Measurements from ENCODE around the gene AGAP1. TPM values are rescaled to one million over a fixed set of nuclear protein-coding genes. Genes with fewer than 3 reads are reported as not detected.

AGAP1 gene
- total RNA-seq, 1 donor from 2014 or later: 46.3 TPM

GRCh38 chr2:236113425-236113824 lies 619.6 kb downstream of the AGAP1 start:
- peaks cover 3% of the 10 kb centered on the region for H3K27me3 Mint-ChIP-seq
- no peaks in the 10 kb centered on the region for H3K9me3 Mint-ChIP-seq
- H3K4me1 Mint-ChIP-seq (ENCODE audit: unreplicated experiment): peaks cover 23% of the 10 kb centered on the region
- no peak overlapping the region for H3K27ac Mint-ChIP-seq
- no peak for DNase-seq (ENCODE audit: extremely low spot score, unreplicated experiment)
- no peak for TF ChIP-seq CTCF (conservative IDR thresholded peaks at IDR 0.05)
- no peak overlapping the region for H3K4me3 Mint-ChIP-seq
- no peaks in the 10 kb centered on the region for H3K36me3 Mint-ChIP-seq

- peaks cover 3% of the 10 kb centered on the region for H3K27me3 Mint-ChIP-seq
Observed at GRCh38 chr2:236113948-236114347, 620.1 kb downstream of the AGAP1 start.

GRCh38 chr2:236114959-236115358 lies 621.1 kb downstream of the AGAP1 start:
- no peak for DNase-seq (ENCODE audit: extremely low spot score, unreplicated experiment)
- H3K36me3 Mint-ChIP-seq: no peaks in the 10 kb centered on the region
- H3K27ac Mint-ChIP-seq: no peak overlapping the region
- no peak for TF ChIP-seq CTCF (conservative IDR thresholded peaks at IDR 0.05)
- no peaks in the 10 kb centered on the region for H3K9me3 Mint-ChIP-seq
- peaks cover 25% of the 10 kb centered on the region for H3K4me1 Mint-ChIP-seq (ENCODE audit: unreplicated experiment)
- peaks cover 3% of the 10 kb centered on the region for H3K27me3 Mint-ChIP-seq
- H3K4me3 Mint-ChIP-seq: no peak overlapping the region

More at GRCh38 chr2:236113948-236114347, 620.1 kb downstream of the AGAP1 start:
- Mint-ChIP-seq H3K36me3 (no peaks in the 10 kb centered on the region), H3K27ac (no peak overlapping the region), H3K4me3 (no peak overlapping the region), H3K9me3 (no peaks in the 10 kb centered on the region), H3K4me1 (ENCODE audit: unreplicated experiment) (peaks cover 22% of the 10 kb centered on the region)
- TF ChIP-seq CTCF (conservative IDR thresholded peaks at IDR 0.05): no peak
- DNase-seq (ENCODE audit: extremely low spot score, unreplicated experiment): no peak

GRCh38 chr2:236117401-236117800 lies 623.6 kb downstream of the AGAP1 start:
- H3K27me3 Mint-ChIP-seq: peaks cover 3% of the 10 kb centered on the region
- H3K36me3 Mint-ChIP-seq: peaks cover 9% of the 10 kb centered on the region
- peak overlapping the region; percentile 1 for H3K4me3 Mint-ChIP-seq
- peaks cover 32% of the 10 kb centered on the region for H3K4me1 Mint-ChIP-seq (ENCODE audit: unreplicated experiment)
- no peak for TF ChIP-seq CTCF (conservative IDR thresholded peaks at IDR 0.05)
- H3K27ac Mint-ChIP-seq: no peak overlapping the region
- H3K9me3 Mint-ChIP-seq: no peaks in the 10 kb centered on the region
- no peak for DNase-seq (ENCODE audit: extremely low spot score, unreplicated experiment)

- H3K4me1 Mint-ChIP-seq (ENCODE audit: unreplicated experiment): peaks cover 32% of the 10 kb centered on the region
- peaks cover 3% of the 10 kb centered on the region for H3K27me3 Mint-ChIP-seq
- TF ChIP-seq CTCF (conservative IDR thresholded peaks at IDR 0.05): no peak
- H3K4me3 Mint-ChIP-seq: peak overlapping the region; percentile 33
- no peaks in the 10 kb centered on the region for H3K9me3 Mint-ChIP-seq
- no peak for DNase-seq (ENCODE audit: extremely low spot score, unreplicated experiment)
- peaks cover 9% of the 10 kb centered on the region for H3K36me3 Mint-ChIP-seq
- peak overlapping the region; percentile 19 for H3K27ac Mint-ChIP-seq
Observed at GRCh38 chr2:236117861-236118269, 624.0 kb downstream of the AGAP1 start.

GRCh38 chr2:236119003-236119402 lies 625.2 kb downstream of the AGAP1 start:
- H3K4me3 Mint-ChIP-seq: peak overlapping the region; percentile 68
- peaks cover 9% of the 10 kb centered on the region for H3K36me3 Mint-ChIP-seq
- DNase-seq (ENCODE audit: extremely low spot score, unreplicated experiment): no peak
- H3K27me3 Mint-ChIP-seq: peaks cover 3% of the 10 kb centered on the region
- no peak for TF ChIP-seq CTCF (conservative IDR thresholded peaks at IDR 0.05)
- H3K27ac Mint-ChIP-seq: no peak overlapping the region
- no peaks in the 10 kb centered on the region for H3K9me3 Mint-ChIP-seq
- H3K4me1 Mint-ChIP-seq (ENCODE audit: unreplicated experiment): peaks cover 32% of the 10 kb centered on the region

Measured in type B pancreatic cell (in vitro differentiated cells).